ES-I3 (cell line): ENCODE measurements around the gene NUP210L.

Experiments
- H3K36me3 ChIP-seq: 2 replicates; pipeline ENCODE4 v1.6.1; 2013; ENCODE audit warnings: mild to moderate bottlenecking, low read length, control low read depth, moderate library complexity; ENCODE audit not compliant: insufficient read depth
- H3K4me1 ChIP-seq: 2 replicates; pipeline ENCODE4 v1.6.1; 2013; ENCODE audit warnings: mild to moderate bottlenecking, control low read depth, low read length; ENCODE audit not compliant: insufficient read depth
- H3K9ac ChIP-seq: 2 replicates; pipeline ENCODE4 v1.6.1; 2013; ENCODE audit warnings: low read depth, mild to moderate bottlenecking, low read length, moderate library complexity
- H3K9me3 ChIP-seq: 2 replicates; pipeline ENCODE4 v1.6.1; 2013; ENCODE audit warnings: mild to moderate bottlenecking, low read length, moderate library complexity; ENCODE audit not compliant: control insufficient read depth, insufficient read depth

NUP210L gene

GRCh38 chr1:153963030-153963849 lies 191.6 kb downstream of the NUP210L start, which contains the start of gene SLC39A1:
Gene SLC39A1, minus strand, starts transcription at chr1:153963537. Its CDS starts 822 bp downstream, at chr1:153962715.
- Histone ChIP-seq H3K36me3 (peaks cover 11% of the 10 kb centered on the region; the same call in 1 of the 2 replicates), H3K9me3 (no peaks in the 10 kb centered on the region), H3K9ac (peak within 1 kb of the TSS; percentile 93), H3K4me1 (peaks cover 15% of the 10 kb centered on the region)

GRCh38 chr1:153962088-153963029 lies 192.5 kb downstream of the NUP210L start:
- Histone ChIP-seq H3K4me1 (peaks cover 15% of the 10 kb centered on the region), H3K36me3 (peaks cover 11% of the 10 kb centered on the region; the same call in 1 of the 2 replicates)

GRCh38 chr1:153961421-153961820 lies 193.5 kb downstream of the NUP210L start:
- Histone ChIP-seq H3K9ac (peak overlapping the region; percentile 93), H3K36me3 (peaks cover 11% of the 10 kb centered on the region; the same call in 1 of the 2 replicates), H3K9me3 (no peaks in the 10 kb centered on the region), H3K4me1 (peaks cover 15% of the 10 kb centered on the region)

More at GRCh38 chr1:153962088-153963029, 192.5 kb downstream of the NUP210L start:
- no peaks in the 10 kb centered on the region for H3K9me3 ChIP-seq
- peak overlapping the region; percentile 93 for H3K9ac ChIP-seq

DNA sequence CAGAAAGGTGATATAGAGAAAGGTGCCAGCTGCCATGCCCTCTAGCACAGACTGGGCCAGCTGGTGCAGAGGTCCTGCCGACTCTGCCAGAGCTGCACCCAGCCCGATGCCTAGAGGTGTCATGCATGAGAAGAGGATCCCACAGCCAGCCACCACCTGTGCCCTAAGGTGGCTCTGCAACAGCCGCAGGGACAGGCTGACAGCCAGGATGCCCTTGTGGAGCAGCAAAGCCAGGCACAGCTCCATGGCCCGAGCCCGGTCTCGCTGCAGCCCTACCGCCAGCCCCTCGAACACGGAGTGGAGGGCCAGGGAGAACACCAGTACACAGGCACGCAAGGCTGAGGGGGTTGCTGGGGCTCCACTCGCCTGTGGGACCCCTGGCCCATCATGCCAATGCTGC lies 194.7 kb downstream of the NUP210L start:
- H3K4me1 ChIP-seq: peaks cover 11% of the 10 kb centered on the region
- no peaks in the 10 kb centered on the region for H3K9me3 ChIP-seq
- no peak overlapping the region for H3K9ac ChIP-seq
- H3K36me3 ChIP-seq: peaks cover 11% of the 10 kb centered on the region; the same call in 1 of the 2 replicates

GRCh38 chr1:153959454-153959853 lies 195.4 kb downstream of the NUP210L start:
- no peak overlapping the region for H3K9ac ChIP-seq
- H3K36me3 ChIP-seq: peaks cover 11% of the 10 kb centered on the region; the same call in 1 of the 2 replicates
- H3K4me1 ChIP-seq: peaks cover 11% of the 10 kb centered on the region
- H3K9me3 ChIP-seq: no peaks in the 10 kb centered on the region

DNA sequence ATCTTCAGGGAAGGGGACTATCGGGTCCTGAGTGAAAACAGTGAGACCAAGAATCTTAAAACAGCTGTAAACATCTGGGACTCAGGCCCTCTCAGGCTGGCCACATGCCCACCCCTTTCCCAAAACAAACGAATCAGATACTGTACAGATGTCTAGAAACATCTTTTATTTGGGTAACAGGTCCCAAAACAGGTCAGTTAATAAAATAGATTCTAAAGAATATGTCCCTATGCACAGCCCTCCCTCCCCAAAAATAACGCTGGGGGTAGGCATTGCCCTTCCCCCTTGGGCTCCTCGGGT lies 196.0 kb downstream of the NUP210L start:
- Histone ChIP-seq H3K4me1 (peaks cover 11% of the 10 kb centered on the region), H3K9me3 (no peaks in the 10 kb centered on the region), H3K36me3 (peaks cover 11% of the 10 kb centered on the region; the same call in 1 of the 2 replicates), H3K9ac (peak overlapping the region; percentile 1; the same call in 1 of the 2 replicates)

DNA sequence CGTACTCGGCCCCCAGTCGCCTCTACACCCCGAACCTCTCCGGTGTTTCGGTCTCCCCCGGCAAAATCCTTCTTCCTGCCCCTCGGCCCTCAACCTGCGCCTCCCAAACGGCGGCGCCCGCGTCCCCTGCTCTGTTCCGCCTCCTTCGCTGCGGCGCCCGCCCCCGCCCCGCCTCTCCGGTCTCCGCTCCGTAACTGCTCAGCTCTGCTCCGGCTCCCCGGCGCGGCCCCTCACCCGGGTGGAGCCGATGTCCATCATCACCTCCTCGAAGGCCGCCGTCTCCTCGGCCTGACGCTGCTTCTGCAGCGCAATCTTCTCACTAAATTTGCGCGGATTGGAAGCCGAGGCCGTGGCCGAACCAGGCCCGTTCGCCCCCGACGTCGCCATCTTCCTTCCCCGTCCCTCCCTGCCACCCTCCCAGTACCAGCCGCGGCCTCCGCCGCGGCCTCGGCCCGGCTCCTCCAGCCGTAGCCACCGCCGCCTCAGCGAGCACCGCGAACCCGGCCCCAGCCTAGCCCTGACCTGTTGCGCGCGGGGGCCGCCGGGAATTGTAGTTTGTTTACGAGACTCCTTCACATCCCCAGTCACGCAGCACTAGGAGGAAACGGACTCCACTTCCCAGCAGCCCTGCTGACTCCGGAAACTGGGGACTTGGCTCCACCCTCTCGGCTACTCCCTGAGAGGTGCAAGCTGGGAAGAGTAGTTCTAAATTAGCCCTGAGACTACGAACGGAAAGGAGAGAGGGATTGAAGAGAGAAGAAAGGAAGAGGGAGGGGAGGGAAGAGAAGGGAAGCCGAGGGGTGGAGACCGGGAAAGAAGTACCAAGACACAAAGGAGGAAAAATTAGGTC lies 196.5 kb downstream of the NUP210L start, which contains the start of gene CRTC2:
TSS of gene CRTC2 (minus strand) at position 502 of the 850 bp plus-strand sequence. CDS start at position 387, 115 bp downstream.
- H3K9ac ChIP-seq: peak within 1 kb of the TSS; percentile 94
- peaks cover 11% of the 10 kb centered on the region; the same call in 1 of the 2 replicates for H3K36me3 ChIP-seq
- peaks cover 11% of the 10 kb centered on the region for H3K4me1 ChIP-seq

GRCh38 chr1:153957744-153958110 lies 197.1 kb downstream of the NUP210L start:
- H3K4me1 ChIP-seq: peaks cover 11% of the 10 kb centered on the region
- peak overlapping the region; percentile 94 for H3K9ac ChIP-seq
- no peaks in the 10 kb centered on the region for H3K9me3 ChIP-seq
- H3K36me3 ChIP-seq: peaks cover 11% of the 10 kb centered on the region; the same call in 1 of the 2 replicates

More for the DNA sequence above, 196.5 kb downstream of the NUP210L start, which contains the start of gene CRTC2:
- H3K9me3 ChIP-seq: no peaks in the 10 kb centered on the region

DNA sequence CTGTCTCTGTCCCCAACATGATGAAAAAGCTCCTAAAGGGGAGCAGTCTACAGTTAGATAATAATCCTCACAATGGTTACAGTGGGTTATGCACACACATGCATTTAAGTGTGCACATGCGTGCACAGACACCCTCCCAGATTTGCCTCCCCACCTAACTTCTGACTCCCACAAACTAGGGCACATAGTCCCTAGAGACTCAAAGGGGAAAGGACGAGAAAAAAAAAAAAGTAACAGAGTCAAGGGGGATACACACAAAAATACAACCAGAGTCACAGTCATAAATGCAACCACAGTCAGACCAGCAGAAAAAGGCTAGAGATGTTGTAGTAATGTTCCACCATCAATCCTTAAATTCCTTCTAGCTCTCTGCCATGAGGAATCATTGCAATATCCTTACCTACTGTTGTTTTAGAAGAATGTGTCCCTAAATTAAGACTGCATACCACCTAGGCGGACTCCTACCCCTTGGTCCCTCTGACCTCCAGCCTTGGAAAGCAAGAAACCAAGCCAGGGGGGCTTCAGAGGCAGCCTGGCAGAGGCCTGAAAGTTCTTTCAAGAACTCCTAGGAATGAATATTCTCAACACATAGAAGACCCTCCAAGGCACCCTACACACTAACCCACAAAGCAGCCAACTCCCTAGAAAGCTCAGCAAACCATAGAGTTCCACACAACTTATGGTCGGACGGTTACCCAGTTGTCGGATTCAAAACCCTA lies 197.7 kb downstream of the NUP210L start:
- H3K36me3 ChIP-seq: peaks cover 11% of the 10 kb centered on the region
- H3K9me3 ChIP-seq: no peaks in the 10 kb centered on the region
- H3K9ac ChIP-seq: peak overlapping the region; percentile 94
- H3K4me1 ChIP-seq: peaks cover 11% of the 10 kb centered on the region

DNA sequence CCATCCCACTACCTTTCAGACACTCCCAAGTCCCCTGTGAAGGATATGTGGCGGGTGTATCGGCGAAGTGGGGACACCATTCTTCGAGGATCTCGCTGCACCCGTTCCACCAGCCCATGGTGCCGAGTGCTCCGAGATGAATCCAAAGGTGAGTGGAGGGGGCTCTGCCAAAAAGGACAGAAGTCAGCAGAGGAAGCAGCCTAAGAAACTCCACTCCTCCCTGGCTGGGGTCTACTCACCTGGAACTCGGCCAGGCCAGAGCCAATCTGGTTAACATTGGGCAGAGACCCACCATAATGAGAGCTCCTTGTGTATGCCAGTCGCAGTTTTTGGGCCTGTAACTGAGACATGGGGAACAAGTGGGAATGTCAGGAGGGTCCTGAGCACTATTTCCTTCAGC lies 200.0 kb downstream of the NUP210L start:
- H3K36me3 ChIP-seq: peaks cover 6% of the 10 kb centered on the region
- H3K9ac ChIP-seq: no peak overlapping the region
- no peaks in the 10 kb centered on the region for H3K9me3 ChIP-seq
- H3K4me1 ChIP-seq: 0 out of 2 replicates have a peak, but pooled peaks cover 3% of the 10 kb centered on the region

DNA sequence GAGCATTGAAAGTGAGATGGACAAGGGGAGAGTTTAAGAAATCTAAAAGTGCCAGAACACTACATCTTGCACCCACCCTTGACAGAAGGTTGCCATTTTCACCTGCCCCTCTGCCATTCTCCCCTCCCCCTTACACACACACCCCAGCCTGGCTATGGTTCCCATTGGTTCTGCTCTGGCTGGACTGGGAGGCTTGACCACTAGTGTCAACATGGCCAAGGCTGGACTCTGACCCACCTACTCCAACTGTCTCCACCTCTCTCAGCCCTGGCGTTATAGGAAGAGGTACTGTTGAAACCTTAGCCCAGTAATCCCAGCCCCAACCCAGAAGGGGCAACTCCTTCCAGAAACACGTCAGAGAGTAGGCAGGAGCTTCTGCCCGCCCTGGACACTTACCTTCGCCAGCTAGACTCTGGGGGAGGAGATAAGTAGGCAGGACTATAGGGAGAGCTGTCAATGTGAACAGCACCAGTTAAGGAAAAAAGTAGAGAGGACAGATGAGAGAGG lies 201.0 kb downstream of the NUP210L start:
- 0 out of 2 replicates have a peak, but pooled peaks cover 2% of the 10 kb centered on the region for H3K4me1 ChIP-seq
- no peaks in the 10 kb centered on the region for H3K9me3 ChIP-seq
- peaks cover 6% of the 10 kb centered on the region for H3K36me3 ChIP-seq
- no peak overlapping the region for H3K9ac ChIP-seq

- no peaks in the 10 kb centered on the region for H3K4me1 ChIP-seq
- no peak overlapping the region for H3K9ac ChIP-seq
- peaks cover 8% of the 10 kb centered on the region for H3K36me3 ChIP-seq
- H3K9me3 ChIP-seq: no peaks in the 10 kb centered on the region
Measured at GRCh38 chr1:153951801-153952200, 203.1 kb downstream of the NUP210L start.

GRCh38 chr1:153951183-153951582 lies 203.7 kb downstream of the NUP210L start:
- H3K9me3 ChIP-seq: no peaks in the 10 kb centered on the region
- H3K4me1 ChIP-seq: no peaks in the 10 kb centered on the region
- H3K9ac ChIP-seq: no peak overlapping the region
- H3K36me3 ChIP-seq: peaks cover 8% of the 10 kb centered on the region
